NCI-H1105 treated with DMSO at 0.1 percent for 48 hours (cell line): ENCODE measurements around the gene LACRT.
"Not testable (repeated sequence)": the region's sequence is repeated elsewhere in the genome, so short reads cannot be mapped to it uniquely, and the experiment has no call there.

Experiments
- DNase-seq: peaks from one replicate; lab custom pipeline; 2025; lab: John Stamatoyannopoulos, UW

Gene LACRT

DNA sequence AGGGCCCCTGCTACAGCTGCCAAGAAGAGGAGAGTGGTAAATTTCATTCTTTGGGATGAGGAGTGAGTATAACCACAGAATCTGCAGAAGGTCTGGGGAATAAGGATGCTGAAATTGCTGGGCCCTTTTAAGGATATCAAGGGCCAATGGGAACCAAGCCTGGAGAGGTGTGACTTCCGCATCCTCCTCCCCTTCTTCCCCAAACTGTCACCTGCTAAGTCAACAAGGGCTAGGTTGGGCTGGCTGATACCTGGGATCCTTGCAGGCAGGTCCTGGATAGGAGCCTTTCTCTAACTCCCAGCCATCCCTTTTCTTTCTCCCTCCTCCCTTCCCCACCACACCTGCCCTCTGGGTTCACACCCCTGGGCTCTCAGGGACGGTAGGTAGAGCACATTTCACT is at the start of gene LACRT:
LACRT (minus strand) TSS at position 101 of the 400 bp plus-strand sequence; CDS start at position 47, 54 bp downstream.
- no peak for DNase-seq

GRCh38 chr12:54683398-54683797 is 48.7 kb upstream of the LACRT start:
- no peak for DNase-seq

- DNase-seq = no peak
Measured at GRCh38 chr12:54682674-54683073, 48.0 kb upstream of the LACRT start.

GRCh38 chr12:54680374-54680773 is 45.7 kb upstream of the LACRT start:
- DNase-seq = no peak

- no peak for DNase-seq
Measured at GRCh38 chr12:54678131-54678530, 43.4 kb upstream of the LACRT start.

DNA sequence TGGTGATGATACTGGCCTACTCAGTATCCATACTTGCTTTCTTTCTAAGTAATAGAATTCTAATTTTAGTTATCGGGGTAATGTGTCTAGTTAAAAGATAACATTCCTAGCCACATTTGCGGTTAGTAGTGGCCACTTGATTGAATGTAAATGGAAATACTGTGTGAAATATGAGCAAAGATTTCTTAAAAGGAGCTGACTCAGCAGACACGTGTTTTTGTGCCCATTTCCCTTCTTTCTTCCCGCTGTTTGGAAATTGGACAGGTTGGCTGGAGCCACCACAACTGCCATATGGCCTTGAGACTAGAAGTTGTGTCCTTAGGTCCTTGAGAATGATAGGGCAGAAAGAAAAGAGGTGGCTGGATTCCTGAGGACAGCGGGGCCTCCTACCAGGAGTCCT is 33.2 kb upstream of the LACRT start:
- DNase-seq = no peak

GRCh38 chr12:54666008-54666407 is 31.3 kb upstream of the LACRT start:
- no peak for DNase-seq

DNA sequence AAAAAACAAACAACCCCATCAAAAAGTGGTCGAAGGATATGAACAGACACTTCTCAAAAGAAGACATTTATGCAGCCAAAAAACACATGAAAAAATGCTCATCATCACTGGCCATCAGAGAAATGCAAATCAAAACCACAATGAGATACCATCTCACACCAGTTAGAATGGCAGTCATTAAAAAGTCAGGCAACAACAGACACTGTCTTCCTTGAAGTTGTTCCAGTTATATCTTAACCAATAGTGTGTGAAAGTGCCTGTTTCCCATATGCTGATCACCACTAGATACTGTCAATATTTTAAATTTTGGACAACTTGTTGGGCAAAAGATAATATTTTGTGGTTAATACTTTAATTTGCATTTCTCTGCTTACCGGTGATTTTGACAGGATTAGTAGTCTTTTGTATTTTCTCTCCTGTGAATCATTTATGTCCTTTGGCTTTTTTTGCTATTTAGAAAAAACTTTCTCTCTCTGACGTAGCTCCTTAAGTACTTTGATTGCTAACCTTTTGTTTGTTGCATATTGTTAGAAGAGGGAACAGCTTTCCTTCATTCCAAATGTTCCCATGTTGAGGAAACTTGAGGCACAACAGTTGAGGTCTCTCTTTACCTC is 30.4 kb upstream of the LACRT start:
- not testable (repeated sequence) for DNase-seq

DNA sequence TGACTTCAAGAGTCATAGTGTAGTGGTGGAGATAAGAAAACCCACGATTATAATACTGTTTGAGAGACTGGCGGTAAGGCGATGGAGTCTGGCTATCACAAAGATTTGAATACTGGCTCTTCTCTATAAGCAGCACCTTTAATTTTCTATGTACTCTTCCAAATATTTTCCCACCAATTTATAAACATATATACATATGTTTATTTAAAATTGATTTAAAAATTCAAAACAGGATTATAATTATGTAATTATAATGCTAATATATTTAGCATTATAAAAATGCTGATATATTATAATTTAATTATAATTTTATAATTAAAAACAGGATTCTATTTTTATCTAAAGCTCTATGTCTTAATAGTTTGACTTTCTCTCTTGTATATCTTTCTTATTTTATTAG is 28.9 kb upstream of the LACRT start:
- DNase-seq = no peak

DNA sequence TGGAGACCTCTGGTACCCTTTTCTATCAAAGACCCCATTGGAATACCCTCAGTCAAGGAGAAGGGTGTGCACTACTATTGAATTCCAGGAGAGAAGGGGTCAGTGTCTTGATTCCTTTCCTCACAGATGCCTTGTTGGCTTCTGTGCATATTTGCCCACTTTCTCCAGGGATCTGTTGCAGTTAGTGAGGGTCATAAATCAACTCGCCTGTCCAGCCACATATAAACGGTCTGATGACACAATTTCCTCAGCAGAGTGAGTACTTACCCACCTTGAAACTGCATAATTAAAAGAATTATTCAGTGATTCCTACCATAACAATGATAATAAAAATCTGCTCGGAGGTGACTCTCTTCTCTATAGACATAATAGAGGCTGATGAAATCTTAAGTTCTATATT is 27.3 kb upstream of the LACRT start:
- DNase-seq = no peak

GRCh38 chr12:54661048-54661447 is 26.4 kb upstream of the LACRT start:
- DNase-seq = no peak

GRCh38 chr12:54660320-54660962 is 25.7 kb upstream of the LACRT start:
- no peak for DNase-seq

- DNase-seq = no peak
Measured at GRCh38 chr12:54658306-54659264, 23.9 kb upstream of the LACRT start.

DNA sequence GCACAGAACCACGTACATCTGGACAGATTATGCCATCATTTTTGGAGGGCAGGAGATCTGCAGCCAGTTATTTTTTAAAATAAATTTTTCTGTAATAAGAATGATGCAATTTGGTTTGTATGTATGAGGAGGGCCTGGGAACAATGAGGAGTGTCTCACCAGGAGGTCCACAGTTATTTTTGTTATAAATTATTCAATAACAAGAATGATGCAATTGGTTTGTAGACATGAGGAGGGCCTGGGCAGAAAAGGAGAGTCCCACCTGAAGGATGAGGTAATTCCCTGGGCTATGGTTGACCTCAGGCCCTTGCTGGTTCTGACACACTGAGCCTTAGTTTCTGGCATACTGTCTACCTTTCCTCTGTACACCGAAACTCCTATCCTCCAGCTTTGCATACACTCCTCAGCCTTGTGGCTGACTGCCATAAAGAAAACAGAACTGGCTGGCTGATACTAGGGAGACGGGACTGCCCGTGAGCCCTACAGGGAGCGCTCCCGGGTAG is 22.5 kb upstream of the LACRT start:
- DNase-seq = no peak

- DNase-seq = no peak
Measured at GRCh38 chr12:54654926-54655325, 20.2 kb upstream of the LACRT start.

DNA sequence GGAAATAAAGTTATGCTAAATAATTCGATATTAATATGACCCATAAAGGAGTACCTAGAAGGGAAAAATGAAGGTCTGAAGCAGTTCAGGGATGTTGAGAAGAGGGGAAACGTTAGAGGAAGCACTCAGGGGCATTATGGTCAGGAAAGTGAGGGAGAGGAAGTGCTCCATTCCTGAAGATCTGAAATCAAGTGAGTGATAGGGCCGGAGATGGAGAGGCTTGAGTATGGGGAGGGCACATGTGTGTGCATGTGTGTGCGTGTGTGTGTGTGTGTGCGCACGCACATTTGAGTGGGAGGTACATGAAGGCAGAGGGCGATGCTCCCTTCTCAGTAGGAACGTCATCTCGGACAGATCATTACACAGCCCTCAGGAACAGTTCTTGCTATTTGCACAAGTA is 18.3 kb upstream of the LACRT start:
- DNase-seq = no peak

GRCh38 chr12:54650889-54651288 is 16.2 kb upstream of the LACRT start:
- DNase-seq = no peak

DNA sequence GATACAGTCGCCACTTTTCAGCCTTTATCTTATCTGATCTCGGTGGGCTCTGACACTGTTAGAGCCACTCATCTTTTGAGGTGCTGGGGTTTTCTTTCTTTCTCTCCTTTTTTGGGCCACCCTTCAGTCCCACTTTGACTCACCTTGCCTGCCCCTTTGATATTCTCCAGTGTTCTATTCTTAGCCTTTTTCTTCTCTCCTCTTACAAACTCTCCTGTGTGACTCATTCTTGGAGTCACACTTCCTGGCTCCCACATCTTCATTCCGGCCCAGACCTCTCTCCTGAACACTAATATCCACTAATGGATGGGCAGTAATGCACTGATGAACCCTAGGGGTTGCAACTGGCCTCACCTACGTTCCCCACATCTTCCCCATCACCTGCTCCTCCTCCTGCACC is 15.7 kb upstream of the LACRT start:
- no peak for DNase-seq

- DNase-seq = no peak
Measured at GRCh38 chr12:54649825-54650224, 15.1 kb upstream of the LACRT start.

DNA sequence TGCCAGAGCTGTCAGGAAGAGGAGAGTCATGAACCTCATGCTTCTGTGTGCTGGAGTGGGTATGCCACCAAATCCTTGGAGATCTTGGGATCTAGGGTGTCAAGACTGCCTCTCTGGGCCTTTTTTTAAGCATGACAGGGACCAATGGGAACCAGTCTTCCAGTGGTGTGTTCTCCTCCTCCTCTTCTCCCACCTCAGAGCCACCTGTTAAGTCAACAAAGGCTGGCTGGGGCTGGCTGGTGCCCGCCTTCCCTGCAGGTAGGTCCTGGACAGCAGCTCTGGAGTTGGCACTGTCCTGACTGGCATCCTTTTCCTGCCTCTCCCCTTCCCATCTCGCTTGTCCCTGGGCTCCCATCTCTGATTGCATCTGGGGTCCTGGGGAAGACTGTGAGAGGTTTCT is 13.6 kb upstream of the LACRT start, which contains the start of gene DCD:
DCD (minus strand) TSS at position 101 of the 400 bp plus-strand sequence; CDS start at position 39, 62 bp downstream.
- DNase-seq = no peak

DNA sequence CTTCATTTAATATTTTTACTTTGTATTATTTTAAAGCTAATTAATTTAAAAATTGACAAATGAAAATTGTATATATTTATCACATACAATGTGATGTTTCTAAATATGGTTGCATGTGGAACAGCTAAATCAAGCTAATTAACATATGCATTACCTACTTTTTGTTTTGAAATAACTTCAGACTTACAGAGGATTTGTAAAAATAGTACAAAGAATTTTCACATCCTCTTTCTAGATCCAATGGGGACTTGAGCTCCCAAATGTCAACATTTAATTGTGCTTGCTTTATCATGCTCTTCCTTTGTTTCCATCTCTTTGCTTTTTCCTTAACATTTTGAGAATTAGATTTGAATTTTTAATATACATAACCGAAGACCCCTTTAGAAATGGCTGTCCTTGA is 6.9 kb upstream of the LACRT start:
- DNase-seq = no peak

DNA sequence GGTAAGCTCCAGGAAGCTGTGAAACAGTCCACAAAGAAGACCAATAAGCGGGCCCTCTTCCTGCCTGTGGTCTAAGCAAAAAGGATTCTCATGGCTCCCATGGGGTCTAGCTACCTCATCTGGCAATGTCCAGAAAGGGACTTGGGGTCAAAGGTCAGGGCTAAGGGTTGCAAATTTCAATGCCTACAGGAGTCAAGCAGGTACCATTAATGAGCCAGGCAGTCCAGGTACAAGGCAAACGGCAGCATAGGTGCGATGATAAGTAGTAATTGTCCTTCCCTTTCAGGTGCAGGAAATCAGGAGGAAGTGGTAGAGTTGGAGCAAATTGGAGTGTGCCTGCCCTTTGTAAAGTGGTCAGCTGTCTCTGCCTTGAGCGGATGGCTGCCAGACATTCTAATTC is 6.4 kb upstream of the LACRT start:
- DNase-seq = no peak

DNA sequence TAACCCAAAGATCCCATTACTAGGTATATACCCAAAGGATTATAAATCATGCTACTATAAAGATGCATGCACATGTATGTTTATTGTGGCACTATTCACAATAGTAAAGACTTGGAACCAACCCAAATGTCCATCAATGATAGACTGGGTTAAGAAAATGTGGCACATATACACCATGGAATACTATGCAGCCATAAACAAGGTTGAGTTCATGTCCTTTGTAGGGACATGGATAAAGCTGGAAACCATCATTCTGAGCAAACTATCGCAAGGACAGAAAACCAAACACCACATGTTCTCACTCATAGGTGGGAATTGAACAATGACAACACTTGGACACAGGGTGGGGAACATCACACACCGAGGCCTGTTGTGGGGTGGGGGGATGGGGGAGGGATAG is 4.4 kb upstream of the LACRT start:
- not testable (repeated sequence) for DNase-seq
